ENCODE measurements around the gene TANGO6.
"Not testable (repeated sequence)": the region's sequence is repeated elsewhere in the genome, so short reads cannot be mapped to it uniquely, and the experiment has no call there.

The TANGO6 gene

DNA sequence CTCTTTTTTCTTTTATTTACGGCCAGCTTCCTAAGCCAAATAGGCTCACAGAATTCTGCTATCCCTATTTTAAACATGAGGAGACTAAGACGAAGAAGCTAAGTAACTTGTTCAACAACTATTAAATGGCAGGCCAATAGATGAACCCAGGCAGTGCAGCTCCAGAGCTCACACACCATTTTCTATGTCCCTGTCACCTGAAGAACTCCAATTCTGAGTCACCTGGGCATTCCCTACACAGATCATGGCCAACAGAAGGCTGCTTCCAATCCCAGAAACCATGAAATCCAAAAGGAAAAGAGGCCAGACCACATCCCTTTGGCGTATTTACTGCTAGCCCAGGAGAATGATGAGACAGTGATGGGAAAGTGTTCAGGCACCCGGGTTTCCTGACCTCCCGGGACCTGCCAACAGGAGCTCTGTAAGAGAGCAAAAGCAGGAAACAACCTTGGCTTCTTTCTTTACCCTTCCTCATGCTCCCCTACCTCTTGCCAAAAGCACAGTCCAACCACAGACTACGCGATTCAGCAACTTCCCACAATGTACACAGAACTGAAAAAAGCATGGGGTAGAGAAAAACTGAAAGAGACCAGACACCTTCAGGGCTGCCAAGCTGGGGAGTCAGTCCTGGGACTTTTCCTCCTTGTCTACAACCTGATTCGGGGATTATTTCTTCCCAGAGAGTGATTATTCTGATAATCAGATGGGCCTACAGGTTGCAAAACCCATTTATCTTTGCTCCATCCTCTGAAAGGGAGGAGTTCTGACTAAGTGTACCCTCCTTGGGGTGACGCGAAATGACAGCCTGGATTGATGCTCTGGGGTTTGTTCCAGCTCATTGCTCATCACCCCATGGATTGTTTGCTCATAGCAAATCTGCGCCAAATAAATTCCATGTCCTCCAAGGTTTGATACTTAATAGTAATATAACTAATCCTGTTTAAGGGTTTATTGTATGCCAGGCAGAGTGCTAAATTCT is 214.4 kb downstream of the TANGO6 start:
- DNase-seq (ENCODE audit: low spot score): no peak

DNA sequence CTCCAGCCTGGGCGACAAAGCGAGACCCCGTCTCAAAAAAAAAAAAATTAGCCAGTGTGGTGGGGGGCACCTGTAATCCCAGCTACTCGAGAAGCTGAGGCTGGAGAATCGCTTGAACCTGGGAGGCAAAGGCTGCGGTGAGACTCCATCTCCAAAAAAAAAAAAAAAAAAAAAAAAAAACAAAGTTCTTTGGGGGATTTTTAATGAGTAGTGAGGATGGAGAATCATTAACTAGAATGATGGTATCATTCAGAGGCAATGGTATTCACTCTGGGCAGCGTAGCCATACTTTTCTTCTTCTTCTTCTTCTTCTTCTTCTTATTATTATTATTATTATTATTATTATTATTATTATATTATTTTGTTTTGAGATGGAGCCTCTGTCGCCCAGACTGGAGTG is 220.2 kb downstream of the TANGO6 start:
- not testable (repeated sequence) for DNase-seq (ENCODE audit: low spot score)

DNA sequence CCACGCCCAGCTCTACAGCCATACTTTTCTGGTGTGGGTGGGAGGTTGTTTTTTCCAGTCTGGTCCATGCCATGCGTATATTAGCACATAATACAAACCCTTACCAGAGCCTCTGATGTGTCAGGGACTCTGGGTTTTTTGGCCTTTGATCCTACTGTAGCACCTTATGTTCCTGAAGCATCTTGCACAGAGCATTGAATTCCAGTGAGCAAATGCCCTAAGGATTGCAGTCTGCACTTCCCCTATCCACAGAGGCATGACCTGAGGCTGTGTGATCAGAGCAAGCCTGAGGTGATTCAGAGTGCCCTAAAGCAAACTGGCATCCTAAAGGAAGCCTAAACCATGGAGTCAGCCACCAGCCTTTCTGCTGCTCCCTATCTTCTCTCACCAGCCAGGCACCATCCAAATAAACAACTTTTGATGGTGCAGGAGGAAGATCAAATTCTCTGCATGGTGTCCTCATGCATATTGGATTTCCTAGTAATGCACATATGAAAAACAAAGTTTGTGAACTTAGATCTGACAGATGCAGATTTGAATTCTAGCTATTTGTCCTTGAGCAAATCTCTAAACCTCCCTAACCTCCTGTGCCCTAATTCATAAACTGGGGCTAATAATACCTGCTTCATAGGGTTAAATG is 220.9 kb downstream of the TANGO6 start:
- no peak for DNase-seq (ENCODE audit: low spot score)

DNA sequence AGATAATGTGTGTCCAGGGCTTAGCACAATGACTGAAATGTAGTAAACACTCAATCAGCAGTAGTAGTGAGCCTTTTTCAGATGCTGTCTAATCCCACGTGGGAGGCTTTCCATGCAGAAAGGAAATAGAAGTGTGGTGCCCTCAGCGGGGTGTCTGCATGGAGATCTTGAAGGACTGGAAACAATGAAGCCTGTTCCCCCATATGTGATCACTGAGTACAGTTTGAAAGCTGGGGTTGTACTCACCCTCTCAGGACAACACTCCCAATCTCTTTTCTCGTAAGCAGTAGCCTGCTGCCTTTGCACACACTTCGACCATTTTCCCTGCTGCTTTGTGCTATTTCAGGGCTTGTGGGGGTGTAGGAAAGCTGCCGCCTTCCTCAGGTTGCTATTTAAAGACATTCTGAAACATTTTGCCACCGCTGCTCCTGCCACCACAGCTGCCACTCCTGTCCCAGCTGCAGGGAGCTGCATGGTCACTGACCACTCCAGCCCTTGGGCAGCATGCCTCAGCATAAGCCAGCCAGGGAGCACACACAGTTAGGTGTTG is 221.5 kb downstream of the TANGO6 start:
- DNase-seq (ENCODE audit: low spot score): no peak

DNA sequence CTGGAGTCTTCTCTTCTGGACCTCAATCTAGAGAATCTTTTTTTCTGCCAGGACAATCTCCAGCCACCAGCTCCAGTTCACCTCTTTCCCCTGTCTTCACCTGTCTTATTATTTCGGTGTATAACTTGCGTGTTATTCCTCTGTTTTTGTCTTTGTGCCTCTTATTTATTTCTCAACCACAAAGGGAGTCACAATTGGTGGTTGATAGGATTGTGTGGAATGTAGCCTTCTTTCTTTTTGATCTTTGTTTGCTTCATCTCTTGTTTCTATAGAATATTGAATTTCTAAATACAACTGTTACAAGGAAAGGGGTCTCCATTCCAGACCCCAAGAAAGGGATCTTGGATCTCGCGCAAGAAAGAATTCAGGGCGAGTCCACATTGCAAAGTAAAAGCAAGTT is 226.2 kb downstream of the TANGO6 start:
- no peak for DNase-seq (ENCODE audit: low spot score)

DNA sequence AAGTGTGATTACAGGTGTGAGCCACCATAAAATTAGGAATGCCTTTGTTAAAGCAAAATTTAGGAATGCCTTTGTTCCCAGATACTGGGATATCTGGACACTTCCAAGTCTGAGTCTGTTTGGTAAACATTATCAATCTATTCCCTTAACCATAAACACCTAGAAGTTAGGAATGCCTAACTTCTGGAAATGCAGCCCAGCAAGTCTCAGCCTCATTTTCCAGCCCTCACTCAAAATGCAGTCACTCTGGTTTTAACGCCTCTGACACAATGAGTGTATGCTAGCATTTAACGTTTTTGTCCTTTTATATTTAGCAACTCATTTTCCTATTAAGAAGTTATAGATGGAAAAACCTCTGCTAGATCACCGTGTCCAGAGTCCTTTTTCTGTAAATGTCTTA is 227.7 kb downstream of the TANGO6 start:
- no peak for DNase-seq (ENCODE audit: low spot score)

DNA sequence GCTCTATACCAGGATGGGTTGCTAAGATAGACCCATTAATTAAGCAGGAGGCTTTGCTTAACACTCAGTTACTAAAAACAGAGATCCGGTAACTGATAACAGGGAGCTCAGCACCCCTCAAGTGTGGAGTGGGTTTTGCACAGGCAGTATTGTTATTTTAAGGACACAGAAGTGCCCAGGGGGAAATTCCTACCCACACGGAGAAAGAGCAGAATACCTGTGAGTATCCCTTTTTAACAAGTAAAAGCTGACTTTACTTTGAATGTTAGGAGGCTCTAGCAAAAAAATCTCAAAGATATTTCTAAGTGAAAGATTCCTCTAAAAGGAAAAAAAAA is 229.3 kb downstream of the TANGO6 start:
- no peak for DNase-seq (ENCODE audit: low spot score)

DNA sequence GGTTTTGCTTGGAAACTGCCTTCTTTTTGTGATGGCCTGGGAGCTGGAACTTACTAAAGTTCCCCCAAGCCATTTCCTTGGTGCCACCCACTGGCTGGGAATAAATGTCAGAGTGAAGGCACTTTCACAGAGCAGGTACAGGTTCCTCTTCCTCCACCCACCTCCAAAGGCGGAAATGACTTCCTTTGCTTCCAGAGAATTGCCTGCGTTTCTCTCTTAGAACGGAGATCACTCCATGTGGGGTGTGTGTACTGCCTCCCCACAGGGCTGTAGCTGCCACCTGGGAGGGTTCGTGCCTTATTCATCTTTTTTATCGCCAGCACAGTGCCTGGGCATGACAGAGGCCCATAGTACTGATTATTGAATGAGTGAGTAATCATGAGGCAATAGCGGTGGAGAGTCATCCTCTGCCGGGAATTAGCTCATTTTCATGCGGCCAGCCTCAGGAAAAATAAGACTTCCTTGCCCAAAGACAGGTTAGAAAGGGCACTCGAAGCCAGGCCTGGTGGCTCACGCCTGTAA is 229.9 kb downstream of the TANGO6 start:
- no peak for DNase-seq (ENCODE audit: low spot score)

DNA sequence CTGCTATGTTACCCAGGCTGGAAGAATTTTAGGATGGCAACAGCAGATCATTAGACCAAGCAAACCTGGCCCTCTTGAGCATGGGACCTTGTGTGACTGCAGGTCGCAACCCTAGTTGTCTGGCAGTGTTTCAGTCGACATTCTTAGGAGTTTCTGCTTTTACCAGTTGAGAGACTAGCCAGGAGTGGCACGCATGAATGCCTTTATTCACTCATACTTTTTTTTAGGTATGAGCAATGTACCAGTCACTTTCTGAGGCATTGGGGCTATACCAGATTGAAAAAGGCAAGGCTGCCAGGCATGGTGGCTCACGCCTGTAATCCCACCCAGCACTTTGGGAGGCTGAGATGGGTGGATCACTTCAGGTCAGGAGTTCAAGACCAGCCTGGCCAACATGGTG is 233.9 kb downstream of the TANGO6 start:
- DNase-seq (ENCODE audit: low spot score): no peak

DNA sequence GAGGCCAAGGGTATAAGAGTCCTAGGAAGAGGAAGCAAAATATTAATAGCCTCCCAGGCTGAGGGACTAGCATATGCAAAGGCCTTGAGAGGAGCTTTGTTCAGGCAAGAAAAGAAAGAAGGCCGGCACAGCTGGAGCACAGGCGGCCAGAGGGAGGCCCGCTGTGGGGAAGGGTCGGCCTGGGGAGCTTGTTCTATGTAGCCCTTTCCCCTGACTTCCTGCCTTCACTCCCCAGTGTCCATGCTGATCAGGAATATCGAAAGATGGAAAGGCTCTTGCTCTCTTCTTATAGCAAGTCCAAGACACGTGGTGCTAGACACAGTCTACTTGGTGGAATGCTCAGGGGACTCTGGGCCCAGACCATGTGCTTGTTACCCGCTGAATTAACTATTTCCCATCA is 234.7 kb downstream of the TANGO6 start:
- no peak for DNase-seq (ENCODE audit: low spot score)

DNA sequence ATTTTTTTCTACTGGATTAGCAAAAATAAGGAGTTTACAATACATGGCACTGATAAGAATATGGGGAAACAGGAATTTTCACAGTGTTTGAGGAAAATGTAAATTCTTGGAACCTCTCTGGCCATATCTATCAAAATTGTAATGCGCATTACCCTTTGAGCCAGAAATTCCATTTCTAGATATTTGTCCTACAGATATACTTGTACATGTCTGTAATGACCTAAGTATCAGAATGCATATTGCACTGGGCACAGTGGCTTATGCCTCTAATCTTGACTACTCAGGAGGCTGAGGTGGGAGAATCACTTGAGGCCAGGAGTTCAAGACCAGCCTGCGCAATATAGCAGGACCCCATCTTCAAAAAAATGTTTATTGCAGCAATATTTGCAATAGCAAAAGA is 236.4 kb downstream of the TANGO6 start:
- DNase-seq (ENCODE audit: low spot score): no peak

DNA sequence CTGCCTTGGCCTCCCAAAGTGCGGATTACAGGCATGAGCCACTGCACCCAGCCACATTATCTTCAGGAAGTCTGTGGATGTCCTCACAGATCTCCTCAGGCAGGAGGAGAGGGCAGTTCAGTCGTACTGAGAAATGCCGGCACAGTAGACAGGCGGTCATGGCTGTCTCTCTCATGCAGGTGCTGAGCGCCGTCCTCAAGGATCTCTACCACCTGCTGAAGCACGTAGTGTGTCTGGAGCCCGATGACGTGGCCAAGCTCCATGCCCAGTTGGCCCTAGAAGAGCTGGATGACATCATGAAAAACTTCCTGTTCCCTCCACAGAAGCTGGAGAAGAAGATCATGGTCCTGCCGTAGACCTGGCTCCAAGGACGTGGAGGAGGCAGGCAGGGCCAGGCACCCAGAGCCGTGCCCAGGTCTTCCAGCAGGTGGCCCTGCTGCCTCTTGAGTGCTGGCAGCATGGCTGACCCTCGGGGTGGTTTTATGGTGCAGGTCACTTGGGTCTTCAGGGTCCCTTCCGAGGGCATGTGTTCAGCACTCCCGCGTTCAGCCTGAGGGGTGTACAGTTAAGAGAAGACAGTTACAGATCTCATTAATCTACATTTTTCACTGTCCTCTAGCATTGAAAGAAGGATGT is 240.1 kb downstream of the TANGO6 start:
- DNase-seq (ENCODE audit: low spot score): no peak

DNA sequence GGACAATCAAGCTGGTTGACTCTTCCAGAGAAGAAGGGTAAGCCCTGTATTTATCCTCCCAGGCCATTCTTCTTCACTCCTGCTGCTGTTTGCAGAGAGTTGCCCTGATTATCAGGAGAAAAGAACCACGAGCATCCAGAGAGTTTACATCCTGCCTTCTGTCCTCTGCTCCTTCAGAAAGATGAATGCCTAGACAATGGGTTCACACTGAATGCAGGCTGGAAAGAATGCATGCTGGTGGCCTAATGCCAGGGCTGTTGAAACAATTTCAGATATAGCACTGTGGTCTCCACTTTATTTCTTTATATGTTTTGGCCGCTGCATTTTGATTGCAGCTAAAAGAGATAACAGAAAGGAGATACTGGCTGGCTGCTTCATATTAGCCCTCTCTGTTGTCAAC is 241.0 kb downstream of the TANGO6 start:
- DNase-seq (ENCODE audit: low spot score): no peak

DNA sequence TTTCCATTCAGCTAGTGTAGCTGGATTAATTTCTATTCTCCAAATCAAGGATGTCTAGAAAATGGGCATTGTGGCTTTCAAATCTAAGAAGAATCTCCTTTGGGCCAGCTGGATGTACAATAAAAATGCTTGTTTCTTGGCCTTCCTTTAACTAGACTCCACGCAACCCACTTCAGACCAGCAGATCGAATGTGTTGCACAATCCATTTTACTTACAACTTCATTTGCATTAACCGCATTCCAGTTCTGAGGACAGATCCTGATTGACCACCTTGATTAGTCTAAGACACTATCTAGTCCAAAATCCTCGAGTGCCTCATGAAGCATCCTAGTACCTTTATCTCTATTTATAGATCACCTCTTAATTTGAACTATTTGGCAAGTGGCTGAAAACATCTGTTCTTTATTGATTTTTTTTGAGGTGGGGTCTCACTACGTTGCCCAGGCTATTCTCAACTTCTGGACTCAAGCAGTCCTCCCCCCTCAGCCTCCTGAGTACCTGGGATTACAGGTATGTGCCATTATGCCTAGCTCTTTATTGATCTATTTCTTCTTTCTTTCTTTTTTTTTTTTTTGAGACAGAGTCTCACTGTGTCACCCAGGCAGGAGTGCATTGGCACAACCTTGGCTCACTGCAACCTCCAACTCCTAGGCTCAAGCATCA is 241.8 kb downstream of the TANGO6 start:
- DNase-seq (ENCODE audit: low spot score): no peak

DNA sequence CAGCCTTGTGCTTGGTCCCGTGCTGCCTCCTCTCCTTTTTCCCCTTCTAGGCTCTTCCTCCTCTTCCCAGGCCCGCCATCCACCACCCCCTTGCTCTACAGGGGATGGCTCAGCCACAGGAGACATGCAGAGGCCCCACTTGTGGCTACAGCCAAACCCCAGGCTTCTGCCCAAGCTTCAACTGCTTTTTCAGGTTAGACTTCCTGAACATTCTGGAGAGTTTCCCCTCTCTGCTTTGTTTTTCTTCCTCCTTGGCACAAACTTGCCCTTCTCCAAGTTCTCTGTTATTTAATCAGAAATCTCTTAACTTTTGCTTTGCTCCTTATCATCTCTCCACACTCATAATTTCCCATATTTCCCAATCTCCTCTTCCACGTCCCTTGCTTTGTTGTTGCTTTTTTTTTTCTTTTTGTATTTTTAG is 243.8 kb downstream of the TANGO6 start:
- DNase-seq (ENCODE audit: low spot score): no peak

DNA sequence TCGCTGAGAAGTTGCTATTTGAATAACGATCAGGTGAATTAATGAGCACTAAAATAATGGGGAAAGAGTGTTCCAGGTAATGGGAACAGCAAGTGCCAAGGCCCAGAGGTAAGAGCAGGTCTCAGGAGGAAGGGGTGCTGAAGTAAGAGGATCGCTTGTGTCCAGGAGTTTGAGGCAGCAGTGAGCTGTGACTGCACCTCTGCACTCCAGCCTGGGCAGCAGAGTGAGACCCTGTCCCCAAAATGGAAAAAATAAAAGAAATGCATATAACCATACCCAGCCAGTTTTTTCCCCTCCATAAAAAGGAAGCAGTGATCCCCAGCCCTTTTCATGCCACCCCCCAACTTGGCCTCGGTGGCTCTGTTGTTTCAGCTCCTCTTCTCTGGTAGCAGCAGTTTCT is 245.4 kb downstream of the TANGO6 start:
- no peak for DNase-seq (ENCODE audit: low spot score)

DNA sequence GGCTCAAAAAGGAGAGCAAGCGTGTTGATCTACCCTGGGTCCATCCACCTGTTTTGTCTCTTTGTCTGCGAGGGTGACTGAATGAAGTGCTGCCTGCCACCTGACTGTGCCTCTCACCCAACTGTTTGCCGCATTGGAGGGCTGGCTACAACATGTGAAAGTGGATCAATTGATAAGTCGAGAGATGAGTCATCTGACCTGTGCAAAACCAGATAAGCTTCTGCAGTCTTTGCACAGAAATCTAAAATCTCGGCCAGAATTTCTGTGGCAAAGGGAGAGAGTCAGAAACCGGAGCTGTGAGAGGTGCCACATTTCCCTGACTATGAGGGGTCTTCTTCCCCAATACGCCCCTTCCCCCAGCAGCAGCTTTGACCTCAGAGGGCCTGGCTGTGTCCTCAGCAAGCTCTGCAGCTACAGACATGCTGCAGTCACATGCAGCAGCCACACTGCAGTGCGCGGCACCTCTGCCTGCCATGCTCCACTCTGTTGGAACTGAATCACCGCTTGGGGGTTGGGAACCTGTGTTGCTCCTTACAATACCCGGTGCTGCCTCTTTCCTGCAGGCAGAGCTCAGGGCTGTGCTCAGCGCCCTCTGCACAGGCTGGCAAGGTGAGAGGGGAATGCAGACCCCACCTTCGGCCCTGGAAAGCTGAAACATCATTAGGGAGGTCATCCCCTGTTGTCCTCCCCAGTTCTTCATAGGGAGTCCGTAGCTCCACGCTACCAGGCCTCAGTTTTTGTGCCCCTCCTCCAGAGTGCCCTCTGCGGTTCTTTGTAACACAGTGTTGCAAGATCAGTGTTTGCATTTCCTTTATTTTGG is 246.0 kb downstream of the TANGO6 start:
- DNase-seq (ENCODE audit: low spot score): no peak

DNA sequence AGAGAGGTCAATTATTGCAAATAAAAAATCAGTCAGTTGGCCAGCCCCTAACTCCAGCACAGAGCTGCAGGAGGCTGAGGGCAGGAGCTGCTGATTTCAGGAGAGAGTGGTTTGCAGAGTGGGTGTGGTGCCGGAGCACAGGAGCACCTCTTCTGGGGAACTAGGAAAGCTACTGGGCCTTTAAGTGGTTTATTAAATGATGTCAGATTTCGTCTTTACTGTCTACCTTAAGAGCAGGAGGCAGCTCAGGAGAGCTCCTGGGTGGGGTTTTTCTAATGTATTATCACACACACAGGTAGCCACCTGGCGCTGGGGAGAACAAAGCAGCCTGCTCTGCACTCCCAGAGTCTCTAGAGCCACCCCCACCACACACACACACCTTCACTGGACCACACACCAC is 250.6 kb downstream of the TANGO6 start:
- no peak for DNase-seq (ENCODE audit: low spot score)

DNA sequence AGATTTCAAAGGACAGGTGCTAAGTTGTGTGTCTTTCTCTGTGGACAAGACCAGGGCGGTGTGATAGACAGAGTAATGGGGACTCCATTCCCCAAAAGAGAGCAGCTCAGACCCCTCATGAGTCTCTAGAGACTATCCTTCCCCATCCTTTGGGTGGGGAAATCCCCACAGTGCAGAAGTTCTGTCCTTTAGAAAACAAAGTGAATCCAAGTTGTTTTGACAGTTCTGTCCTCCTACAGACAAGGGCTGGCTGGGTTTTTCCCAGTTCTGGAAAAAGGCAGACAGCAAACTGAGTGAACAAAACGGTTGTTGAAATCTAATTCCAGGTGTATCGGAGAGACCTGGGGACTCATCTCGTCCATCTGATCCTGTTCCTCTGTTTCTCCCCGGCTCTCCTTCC is 251.2 kb downstream of the TANGO6 start:
- DNase-seq (ENCODE audit: low spot score): no peak

DNA sequence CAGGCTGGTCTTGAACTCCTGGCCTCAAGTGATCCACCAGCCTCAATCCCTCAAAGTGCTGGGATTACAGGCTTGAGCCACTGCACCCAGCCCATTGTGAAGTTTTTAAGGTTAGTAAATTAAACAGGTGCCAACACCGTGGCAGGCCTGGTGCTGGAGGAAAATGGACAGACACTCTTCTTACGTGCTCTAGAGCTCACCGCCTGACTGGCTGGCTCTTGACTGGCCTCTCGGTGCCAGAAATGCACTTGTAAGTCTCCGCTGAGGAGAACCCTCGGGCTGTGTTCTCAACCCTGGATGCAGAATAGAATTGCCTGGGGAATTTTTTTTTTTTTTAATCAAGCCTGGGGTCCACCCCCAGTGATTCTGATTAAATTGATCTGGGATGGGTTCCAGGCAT is 251.9 kb downstream of the TANGO6 start:
- no peak for DNase-seq (ENCODE audit: low spot score)

DNA sequence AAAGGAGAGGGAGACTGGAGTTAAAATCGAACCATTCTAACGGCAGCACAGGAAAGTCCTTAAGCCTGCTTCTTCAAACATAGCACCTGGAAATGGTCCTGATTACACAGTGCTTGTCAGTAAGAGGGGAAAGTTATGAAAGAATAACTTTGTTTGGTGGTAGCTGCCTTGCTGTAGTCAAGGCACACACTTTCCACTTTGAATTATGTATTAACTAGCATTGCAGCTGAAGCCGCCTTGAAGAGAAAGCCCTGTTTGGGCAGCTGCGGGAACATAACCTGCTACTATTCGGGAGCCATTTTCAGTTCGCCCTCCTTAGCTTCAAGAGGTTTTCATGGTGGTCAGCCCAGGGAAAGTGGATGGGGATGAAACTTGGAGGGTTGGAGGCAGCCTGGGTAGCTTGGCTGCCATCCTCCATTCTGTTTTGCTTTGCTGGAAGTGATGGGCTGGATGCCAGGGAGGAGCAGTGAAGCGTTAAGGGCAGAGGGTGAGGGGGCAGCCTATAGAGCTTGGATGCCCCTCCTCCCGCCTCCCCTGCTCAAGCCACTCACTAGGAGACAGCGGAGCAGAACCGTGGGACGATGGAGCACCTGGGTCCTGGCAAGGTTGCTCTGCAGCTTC is 256.9 kb downstream of the TANGO6 start:
- DNase-seq (ENCODE audit: low spot score): no peak
